K562 (cell line): ENCODE measurements around the gene ZDHHC14. TPM values are rescaled to one million over a fixed set of nuclear protein-coding genes. Genes with fewer than 3 reads are reported as not detected.

Experiments used
- ADNP ChIP-seq: fragments of 200-800 bp; sonication (Bioruptor generic); IDR thresholded peaks from 2 replicates; pipeline ENCODE4 v1.6.1; 2016; ENCODE audit warnings: missing genetic modification characterization, missing compliant biosample characterization
- BHLHE40 ChIP-seq: IDR thresholded peaks from 2 replicates; pipeline ENCODE4 v1.6.1; 2011; ENCODE audit warnings: low read length, improper control_type of control experiment
- CREB5 ChIP-seq: fragments of 250-450 bp; sonication (Bioruptor Pico); IDR thresholded peaks from 2 replicates; pipeline ENCODE4 v1.5.0; 2020; ENCODE audit warnings: mild to moderate bottlenecking
- CTCF ChIP-seq, 3 experiments: IDR thresholded peaks in 2 of 3; conservative IDR thresholded peaks in 1 of 3; 2 replicates each; pipeline ENCODE4 v1.5.1; 2011 to 2012; ENCODE audit warnings: low read length in 3 of 3, mild to moderate bottlenecking in 3 of 3, control low read depth in 2 of 3, improper control_type of control experiment in 1 of 3, inconsistent platforms in 1 of 3, low read depth in 1 of 3, mixed read lengths in 1 of 3, moderate library complexity in 1 of 3; ENCODE audit not compliant: insufficient read depth in 2 of 3
- EP400 ChIP-seq: fragments of 450-650 bp; IDR thresholded peaks from 2 replicates; pipeline ENCODE4 v1.6.1; 2017; ENCODE audit warnings: antibody characterized with exemption, mild to moderate bottlenecking, moderate library complexity
- HINFP ChIP-seq: fragments of 450-650 bp; conservative IDR thresholded peaks from 2 replicates; pipeline ENCODE4 v1.6.1; 2016; ENCODE audit warnings: missing genetic modification characterization, low read depth, mild to moderate bottlenecking, control low read depth, missing compliant biosample characterization
- MED1 ChIP-seq: sonication (generic); formaldehyde crosslinking; IDR thresholded peaks from 2 replicates; pipeline ENCODE4 v1.8.1; 2023; ENCODE audit warnings: missing genetic modification reagents, borderline replicate concordance
- MYBL2 ChIP-seq, 2 experiments: fragments of 450-650 bp in 1 of 2; sonication (generic) in 1 of 2; formaldehyde crosslinking in 1 of 2; IDR thresholded peaks; 2 replicates each; pipeline versions ENCODE4 v1.6.1 to v1.8.1; 2017 to 2022; ENCODE audit warnings: borderline replicate concordance in 1 of 2, inconsistent platforms in 1 of 2, low read depth in 1 of 2, mild to moderate bottlenecking in 1 of 2, missing genetic modification reagents in 1 of 2, moderate library complexity in 1 of 2
- NCOA1 ChIP-seq: fragments of 450-650 bp; IDR thresholded peaks from 2 replicates; pipeline ENCODE4 v1.6.1; 2016; ENCODE audit warnings: low read depth
- RBM15 ChIP-seq: fragments of 200-400 bp; formaldehyde crosslinking; IDR thresholded peaks from 2 replicates; pipeline ENCODE4 v1.6.1; 2018; ENCODE audit warnings: mild to moderate bottlenecking, low read length, moderate library complexity; ENCODE audit not compliant: insufficient read depth
- RNF2 ChIP-seq: sonication (generic); IDR thresholded peaks from 2 replicates; pipeline ENCODE4 v1.6.1; 2016
- SREBF1 ChIP-seq: fragments of 150-350 bp; IDR thresholded peaks from 2 replicates; pipeline ENCODE4 v1.6.1; 2014; ENCODE audit warnings: antibody characterized with exemption, low read depth, low read length, borderline replicate concordance
- TBL1XR1 ChIP-seq, 2 experiments: IDR thresholded peaks; 2 replicates each; pipeline ENCODE4 v1.6.1; 2012; ENCODE audit warnings: improper control_type of control experiment in 2 of 2, low read length in 2 of 2, mild to moderate bottlenecking in 1 of 2
- TCF3 ChIP-seq: sonication (generic); formaldehyde crosslinking; IDR thresholded peaks from 2 replicates; pipeline ENCODE4 v1.4.0; 2020; ENCODE audit warnings: mild to moderate bottlenecking, missing genetic modification reagents
- ZNF175 ChIP-seq: fragments of 200-800 bp; sonication (Bioruptor generic); IDR thresholded peaks from 2 replicates; pipeline ENCODE4 v1.6.1; 2016; ENCODE audit warnings: low read depth, mild to moderate bottlenecking, missing genetic modification characterization, missing compliant biosample characterization
- ZNF398 ChIP-seq: fragments of 250-450 bp; sonication (Bioruptor Pico); IDR thresholded peaks from 2 replicates; pipeline ENCODE4 v1.8.0; 2021; ENCODE audit warnings: moderate library complexity, mild to moderate bottlenecking, inconsistent platforms
- ZNF586 ChIP-seq: fragments of 450-650 bp; formaldehyde crosslinking; conservative IDR thresholded peaks from 2 replicates; pipeline ENCODE4 v1.4.0; 2020; ENCODE audit warnings: mild to moderate bottlenecking, moderate library complexity
- ZNF785 ChIP-seq: fragments of 250-450 bp; sonication (Bioruptor Pico); IDR thresholded peaks from 2 replicates; pipeline ENCODE4 v1.4.0; 2020; ENCODE audit warnings: mild to moderate bottlenecking
- ZZZ3 ChIP-seq: fragments of 450-650 bp; IDR thresholded peaks from 2 replicates; pipeline ENCODE4 v1.6.1; 2016; ENCODE audit warnings: antibody characterized with exemption, mild to moderate bottlenecking, moderate library complexity
- polyA plus RNA-seq, 8 experiments: library from polyadenylated mRNA; depleted of rRNA in 4 of 8; stranded (reverse) in 5 of 8; unstranded in 3 of 8; fragments of >200 nt; fragmentation: Nextera tagmentation in 2 of 8; fragmentation: Illumina TruSeq in 1 of 8; extraction: Ambion mirVana in 2 of 8; extraction: Trizol in 1 of 8; gene quantifications; 2 replicates each; pipeline versions ENCODE4 v1.2.1 to v1.2.3, GENCODE V29; 2011 to 2014; ENCODE audit warnings: inconsistent platforms in 1 of 8, missing spikeins in 1 of 8
- total RNA-seq, 7 experiments: library from RNA; depleted of rRNA in 6 of 7; stranded (reverse); fragments of >200 nt in 6 of 7; fragmentation: Illumina TruSeq in 2 of 7; extraction: Trizol in 2 of 7; gene quantifications; 2 replicates each; pipeline versions ENCODE4 v1.2.1 to v1.2.3, GENCODE V29; 2011 to 2021; ENCODE audit warnings: low replicate concordance in 1 of 7

The ZDHHC14 gene
- total and polyA plus RNA-seq, 9 of the 15 experiments (the other 6 are each of a cell fraction or from before 2014, with no cell fraction given): 0.92 to 23.1 (median 13.8) TPM

- TF ChIP-seq NCOA1 (peak; percentile 47), CTCF (IDR thresholded peaks at IDR 0.05 in 2 of 3, conservative IDR thresholded peaks at IDR 0.05 in 1 of 3; ENCODE audit: insufficient read depth in 2 of 3, low read depth in 1 of 3, low read length in 3 of 3) (no peak), MED1 (CRISPR knock-in tag) (no peak), ZNF175 (CRISPR knock-in tag) (0 out of 2 replicates have a peak, but pooled peaks have one; percentile 36), BHLHE40 (peak; percentile 78), HINFP (tag) (no peak), ZNF586 (CRISPR knock-in tag) (no peak), ZZZ3 (no peak), TCF3 (CRISPR knock-in tag) (peak; percentile 83), RBM15 (no peak), ZNF785 (CRISPR knock-in tag) (no peak), EP400 (peak; percentile 62), RNF2 (peak; percentile 94), CREB5 (CRISPR knock-in tag) (no peak), TBL1XR1 (IDR thresholded peaks at IDR 0.05; ENCODE audit: low read length in 2 of 2) (peak; percentile 53 to 97; a peak in 3 of 4 replicates), MYBL2 (IDR thresholded peaks at IDR 0.05; ENCODE audit: low read depth) (peak; percentile 82; the same call in 1 of the 2 replicates), MYBL2 (CRISPR knock-in tag; IDR thresholded peaks at IDR 0.05; ENCODE audit: borderline replicate concordance) (no peak), ADNP (peak; percentile 97), SREBF1 (no peak), ZNF398 (CRISPR knock-in tag) (no peak)
Measured at GRCh38 chr6:157392927-157393668, 12.1 kb downstream of the ZDHHC14 start (continued).
